GM19238 (cell line): ENCODE results near the gene TMUB2.

Experiments used
- DNase-seq: peaks from one replicate; pipeline ENCODE4 v3.0.0; 2011; ENCODE audit warnings: low spot score; ENCODE audit not compliant: insufficient read length

The TMUB2 gene

GRCh38 chr17:44202756-44203155 is 16.0 kb downstream of the TMUB2 start:
- no peak for DNase-seq

- peak; percentile 51 for DNase-seq
These were observed 17.1 kb downstream of the TMUB2 start for GRCh38 chr17:44203731-44204440.

- DNase-seq = no peak
These were observed 17.7 kb downstream of the TMUB2 start for GRCh38 chr17:44204441-44204882.

- no peak for DNase-seq
These were observed 19.4 kb downstream of the TMUB2 start for GRCh38 chr17:44205962-44206824.

GRCh38 chr17:44206825-44207155 is 20.0 kb downstream of the TMUB2 start:
- DNase-seq = no peak

- no peak for DNase-seq
These were observed 20.5 kb downstream of the TMUB2 start for GRCh38 chr17:44207319-44207718.

- DNase-seq = no peak
These were observed 21.0 kb downstream of the TMUB2 start for GRCh38 chr17:44207743-44208142.

- DNase-seq = no peak
These were observed 23.1 kb downstream of the TMUB2 start for GRCh38 chr17:44209786-44210341.

- DNase-seq = peak; percentile 95
These were observed 23.8 kb downstream of the TMUB2 start for GRCh38 chr17:44210342-44211192.

- DNase-seq = no peak
These were observed 24.8 kb downstream of the TMUB2 start for GRCh38 chr17:44211281-44212265.

GRCh38 chr17:44212507-44213402 is 26.0 kb downstream of the TMUB2 start:
- DNase-seq = no peak

GRCh38 chr17:44213403-44214229 is 26.8 kb downstream of the TMUB2 start:
- DNase-seq = no peak

- no peak for DNase-seq
These were observed 27.4 kb downstream of the TMUB2 start for GRCh38 chr17:44214230-44214494.

- DNase-seq = no peak
These were observed 28.1 kb downstream of the TMUB2 start for GRCh38 chr17:44214896-44215295.

GRCh38 chr17:44216173-44216572 is 29.4 kb downstream of the TMUB2 start:
- DNase-seq = peak; percentile 57

GRCh38 chr17:44216694-44217093 is 29.9 kb downstream of the TMUB2 start:
- DNase-seq = no peak

GRCh38 chr17:44217738-44218343 is 31.1 kb downstream of the TMUB2 start:
- no peak for DNase-seq
